H1 (cell line): ENCODE measurements around the gene PCSK4. TPM values are rescaled to one million over a fixed set of nuclear protein-coding genes. Genes with fewer than 3 reads are reported as not detected.

Experiments
- CTCF ChIA-PET: fragments of 300-600 bp; sonication (Branson Sonifier 250); formaldehyde crosslinking; loops from one replicate; lab custom pipeline; 2021; ENCODE audit not compliant: partially characterized antibody; lab: Charles Lee
- POLR2A ChIA-PET: fragments of 300-600 bp; sonication (Branson Sonifier 250); formaldehyde crosslinking; loops from one replicate; lab custom pipeline; 2021; ENCODE audit warnings: inconsistent platforms; ENCODE audit not compliant: partially characterized antibody; lab: Charles Lee
- DNase-seq, 2 experiments: peaks; one replicate each; pipeline versions ENCODE4 v3.0.0 to v3.0.0-alpha.2; 2010 to 2022; ENCODE audit warnings: low spot score in 2 of 2, low read depth in 1 of 2, mixed read lengths in 1 of 2
- FAIRE-seq: peaks from 2 replicates; lab custom pipeline; 2011; peaks lifted over from hg19 to GRCh38; lab: Jason Lieb, UNC
- H2AFZ ChIP-seq: 2 replicates; pipeline ENCODE4 v1.8.1; 2012; ENCODE audit warnings: low read length, inconsistent platforms
- H2AK5ac ChIP-seq: 2 replicates; pipeline ENCODE4 v1.6.1; 2013; ENCODE audit warnings: low read depth, low read length
- H2BK120ac ChIP-seq: replicated peaks from 2 replicates; pipeline ENCODE3; 2013; ENCODE audit warnings: low read depth, low read length, inconsistent platforms
- H2BK12ac ChIP-seq: 2 replicates; pipeline ENCODE4 v1.6.1; 2013; ENCODE audit warnings: low read depth, low read length
- H2BK15ac ChIP-seq: 2 replicates; pipeline ENCODE4 v1.6.1; 2013; ENCODE audit warnings: low read length
- H2BK20ac ChIP-seq: 2 replicates; pipeline ENCODE4 v1.6.1; 2013; ENCODE audit warnings: low read length
- H2BK5ac ChIP-seq: 2 replicates; pipeline ENCODE4 v1.6.1; 2013; ENCODE audit warnings: low read depth, low read length
- H3K14ac ChIP-seq: 2 replicates; pipeline ENCODE4 v1.6.1; 2013; ENCODE audit warnings: inconsistent platforms; ENCODE audit not compliant: insufficient read length
- H3K18ac ChIP-seq: 2 replicates; pipeline ENCODE4 v1.6.1; 2013; ENCODE audit warnings: low read length; ENCODE audit errors: extremely low read depth
- H3K23ac ChIP-seq: 2 replicates; pipeline ENCODE4 v1.6.1; 2013; ENCODE audit warnings: inconsistent platforms; ENCODE audit not compliant: insufficient read length
- H3K23me2 ChIP-seq: 2 replicates; pipeline ENCODE4 v1.6.1; 2013; ENCODE audit warnings: low read depth, low read length
- H3K27ac ChIP-seq: 2 replicates; pipeline ENCODE4 v1.6.1; 2011; ENCODE audit warnings: low read depth, low read length, inconsistent platforms
- H3K27me3 ChIP-seq, 4 experiments: replicated peaks in 1 of 4; 1 replicate in 1 of 4; 2 replicates in 3 of 4; pipeline versions ENCODE4 v1.6.1 to v1.8.1; 2011 to 2013; ENCODE audit warnings: low read length in 3 of 4, mild to moderate bottlenecking in 3 of 4, inconsistent platforms in 2 of 4, mixed read lengths in 2 of 4, moderate library complexity in 1 of 4; ENCODE audit not compliant: control insufficient read depth in 3 of 4, insufficient read depth in 3 of 4; ENCODE audit errors: extremely low read depth in 1 of 4
- H3K36me3 ChIP-seq, 4 experiments: 2 replicates each; pipeline versions ENCODE4 v1.6.1 to v1.8.1; 2011 to 2013; ENCODE audit warnings: mild to moderate bottlenecking in 4 of 4, low read length in 3 of 4, moderate library complexity in 2 of 4, control low read depth in 1 of 4, inconsistent platforms in 1 of 4; ENCODE audit not compliant: insufficient read depth in 4 of 4, control insufficient read depth in 2 of 4
- H3K4ac ChIP-seq: replicated peaks from 2 replicates; pipeline ENCODE3; 2013; ENCODE audit warnings: low read length, low read depth, mixed read lengths, inconsistent platforms; ENCODE audit not compliant: insufficient read length
- H3K4me1 ChIP-seq, 4 experiments: replicated peaks in 1 of 4; 1 replicate in 1 of 4; 2 replicates in 3 of 4; pipeline versions ENCODE4 v1.6.1 to v1.8.1; 2011 to 2013; ENCODE audit warnings: low read length in 3 of 4, inconsistent platforms in 2 of 4, mixed read lengths in 1 of 4; ENCODE audit not compliant: insufficient read depth in 4 of 4, control insufficient read depth in 3 of 4
- H3K4me2 ChIP-seq, 2 experiments: 2 replicates each; pipeline versions ENCODE4 v1.6.1 to v1.8.1; 2011 to 2013; ENCODE audit warnings: low read depth in 2 of 2, low read length in 2 of 2, control low read depth in 1 of 2, inconsistent platforms in 1 of 2, mild to moderate bottlenecking in 1 of 2; ENCODE audit not compliant: insufficient read depth in 1 of 2
- H3K4me3 ChIP-seq, 4 experiments: fragments of 200-600, 300-600 bp in 1 of 4; sonication (generic), shearing (Covaris generic), sonication (Bioruptor Twin) in 1 of 4; 2 replicates each; pipeline versions ENCODE4 v1.5.1 to v1.8.1; 2011 to 2016; ENCODE audit warnings: low read length in 4 of 4, low read depth in 3 of 4, control low read depth in 2 of 4, inconsistent platforms in 2 of 4, mild to moderate bottlenecking in 2 of 4, mixed read lengths in 1 of 4, moderate library complexity in 1 of 4; ENCODE audit not compliant: insufficient read depth in 2 of 4; ENCODE audit errors: extremely low read depth in 1 of 4
- H3K56ac ChIP-seq: replicated peaks from 2 replicates; pipeline ENCODE3; 2013; ENCODE audit warnings: low read depth, mild to moderate bottlenecking, mixed read lengths, low read length, inconsistent platforms; ENCODE audit not compliant: insufficient read length
- H3K79me1 ChIP-seq: 2 replicates; pipeline ENCODE4 v1.6.1; 2013; ENCODE audit warnings: low read depth, low read length, control low read depth
- H3K79me2 ChIP-seq, 2 experiments: 2 replicates each; pipeline versions ENCODE4 v1.6.1 to v1.8.1; 2012 to 2013; ENCODE audit warnings: low read length in 2 of 2, mild to moderate bottlenecking in 2 of 2, inconsistent platforms in 1 of 2; ENCODE audit not compliant: insufficient read depth in 2 of 2, control insufficient read depth in 1 of 2
- H3K9ac ChIP-seq, 4 experiments: replicated peaks in 1 of 4; 1 replicate in 1 of 4; 2 replicates in 3 of 4; pipeline versions ENCODE4 v1.6.1 to v1.8.1; 2011 to 2013; ENCODE audit warnings: low read depth in 3 of 4, low read length in 3 of 4, control low read depth in 2 of 4, mild to moderate bottlenecking in 2 of 4, moderate library complexity in 2 of 4, inconsistent platforms in 1 of 4; ENCODE audit errors: extremely low read depth in 1 of 4
- H3K9me3 ChIP-seq, 2 experiments: 2 replicates each; pipeline versions ENCODE4 v1.6.1 to v1.8.1; 2012 to 2013; ENCODE audit warnings: mild to moderate bottlenecking in 2 of 2, moderate library complexity in 2 of 2, control low read depth in 1 of 2, inconsistent platforms in 1 of 2, low read depth in 1 of 2, low read length in 1 of 2, mixed read lengths in 1 of 2; ENCODE audit not compliant: insufficient read depth in 2 of 2
- H4K20me1 ChIP-seq, 2 experiments: replicated peaks in 1 of 2; 2 replicates each; pipeline versions ENCODE3 to v1.8.1; 2011 to 2013; ENCODE audit warnings: inconsistent platforms in 2 of 2, low read length in 2 of 2, mild to moderate bottlenecking in 1 of 2; ENCODE audit not compliant: insufficient read depth in 2 of 2, control insufficient read depth in 1 of 2
- H4K5ac ChIP-seq: 2 replicates; pipeline ENCODE4 v1.6.1; 2013; ENCODE audit warnings: low read length, low read depth, mixed read lengths, inconsistent platforms; ENCODE audit not compliant: insufficient read length
- H4K8ac ChIP-seq: 2 replicates; pipeline ENCODE4 v1.8.0; 2013; ENCODE audit warnings: mild to moderate bottlenecking, moderate library complexity, low read length, inconsistent platforms; ENCODE audit not compliant: insufficient read depth; ENCODE audit errors: extremely low read depth
- H4K91ac ChIP-seq: replicated peaks from 2 replicates; pipeline ENCODE3; 2013; ENCODE audit warnings: low read length, mixed read lengths, inconsistent platforms; ENCODE audit not compliant: insufficient read length
- ATF2 ChIP-seq: IDR thresholded peaks from 2 replicates; pipeline ENCODE4 v1.6.1; 2012; ENCODE audit warnings: low read length, inconsistent platforms
- ATF3 ChIP-seq: IDR thresholded peaks from 2 replicates; pipeline ENCODE4 v1.6.1; 2011; ENCODE audit warnings: low read depth, mild to moderate bottlenecking, low read length; ENCODE audit not compliant: insufficient read depth
- BCL11A ChIP-seq, 2 experiments: IDR thresholded peaks; one replicate each; pipeline ENCODE4 v1.6.1; 2011; ENCODE audit warnings: low read depth in 2 of 2, low read length in 2 of 2, mild to moderate bottlenecking in 2 of 2
- FOSL1 ChIP-seq: IDR thresholded peaks from 2 replicates; pipeline ENCODE4 v1.6.1; 2011; ENCODE audit warnings: mild to moderate bottlenecking, low read depth, low read length, moderate library complexity; ENCODE audit not compliant: insufficient read depth
- KDM1A ChIP-seq: fragments of 200-600, 300-600 bp; sonication (generic); IDR thresholded peaks from 2 replicates; pipeline ENCODE4 v1.7.1; 2016; ENCODE audit warnings: mild to moderate bottlenecking, low read length, borderline replicate concordance
- NRF1 ChIP-seq: IDR thresholded peaks from 2 replicates; pipeline ENCODE4 v1.6.1; 2011; ENCODE audit warnings: mild to moderate bottlenecking, low read depth, low read length, improper control_type of control experiment
- PHF8 ChIP-seq: fragments of 200-600 bp; sonication (generic); conservative IDR thresholded peaks from 2 replicates; pipeline ENCODE4 v1.7.1; 2012; ENCODE audit warnings: low read depth, mild to moderate bottlenecking, inconsistent platforms, low read length, moderate library complexity
- USF2 ChIP-seq: IDR thresholded peaks from 2 replicates; pipeline ENCODE4 v1.6.1; 2011; ENCODE audit warnings: low read length, improper control_type of control experiment
- ZNF274 ChIP-seq: IDR thresholded peaks from 2 replicates; pipeline ENCODE4 v1.7.0; 2012; ENCODE audit warnings: low read length, borderline replicate concordance; ENCODE audit errors: extremely low read depth
- WGBS, 2 experiments: shearing (Covaris generic) in 1 of 2; methylation state at CpG; one replicate each; pipeline versions ENCODE4 v1.1.6 to v1.1.7; 2013 to 2015; ENCODE audit warnings: low lambda C conversion rate in 2 of 2, mixed read lengths in 2 of 2, inconsistent platforms in 1 of 2, low coverage in 1 of 2, missing lambda C conversion rate in 1 of 2; ENCODE audit not compliant: insufficient replicate concordance in 2 of 2, insufficient coverage in 1 of 2, insufficient read length in 1 of 2; ENCODE audit errors: extremely low coverage in 1 of 2, missing lambda C conversion rate in 1 of 2; 5-methylcytosine and 5-hydroxymethylcytosine counted together
- polyA plus RNA-seq, 7 experiments: library from polyadenylated mRNA; depleted of rRNA in 3 of 7; stranded (reverse) in 5 of 7; unstranded in 2 of 7; fragments of >200 nt in 5 of 7; fragments of 200-250 nt in 2 of 7; gene quantifications; 1 replicate in 5 of 7; 2 replicates in 1 of 7; 4 replicates in 1 of 7; pipeline versions ENCODE4 v1.2.1 to v1.2.3, GENCODE V29; 2011 to 2013; ENCODE audit warnings: missing spikeins in 2 of 7, mixed read lengths in 2 of 7
- total RNA-seq: library from RNA; stranded (reverse); fragmentation: NEBNext Ultra II Directional; extraction: Animal tissue kit (Norgen Biotek cat#: 25700); gene quantifications from 2 replicates; pipeline ENCODE4 v1.2.1, GENCODE V29; 2021

Gene PCSK4
- total and polyA plus RNA-seq, 2 of the 8 experiments (the other 6 are each of a cell fraction or from before 2014, with no cell fraction given), result 9.8 to 10.7 TPM

- H3K23me2 ChIP-seq, result peaks cover 3% of the 10 kb centered on the region; the same call in 1 of the 2 replicates
- no peak overlapping the region for H3K18ac ChIP-seq
- no peak overlapping the region for H3K56ac ChIP-seq
- H2BK5ac ChIP-seq, result no peak overlapping the region
- H3K9ac ChIP-seq, result no peak overlapping the region
- no peaks in the 10 kb centered on the region for H3K79me2 ChIP-seq
- no peaks in the 10 kb centered on the region; the same call in 1 of the 2 replicates for H3K79me1 ChIP-seq
- no peak overlapping the region for H3K4me3 ChIP-seq
- H3K4ac ChIP-seq, result no peak overlapping the region
- peaks cover 2 to 3% of the 10 kb centered on the region in 2 experiments for H4K20me1 ChIP-seq
- no peaks in the 10 kb centered on the region for H3K9me3 ChIP-seq
- H4K91ac ChIP-seq, result no peak overlapping the region
- no peak overlapping the region for H3K23ac ChIP-seq
- H2BK12ac ChIP-seq, result no peak overlapping the region
- H3K4me2 ChIP-seq, result no peak overlapping the region
- no peak overlapping the region for H3K27ac ChIP-seq
- WGBS, 2 experiments, result 91% methylated on average over 10 of the region's 16 CpGs; no CpG with 5 or more reads in 1 of the 2 experiments
- H3K4me1 ChIP-seq, result peaks cover 0 to 15% (median 11%) of the 10 kb centered on the region in 4 experiments; a peak in 6 of 7 replicates
- no peak overlapping the region for H2AFZ ChIP-seq
- H4K5ac ChIP-seq, result no peak overlapping the region
- POLR2A ChIA-PET, result interaction anchor here (1.0 to 9.4 kb wide), 8 partner anchors 9 to 109 kb away, joined by 3 to 109 read pairs (median 8); no protein-coding TSS in a partner anchor
- H3K27me3 ChIP-seq, result peaks cover 0 to 18% (median 5%) of the 10 kb centered on the region in 4 experiments; a peak in 4 of 7 replicates
- CTCF ChIA-PET, result interaction anchor here (0.7 to 6.9 kb wide), 7 partner anchors 9 to 64 kb away, joined by 3 to 54 read pairs (median 3); no protein-coding TSS in a partner anchor
- no peak overlapping the region for H3K14ac ChIP-seq
- H4K8ac ChIP-seq, result peak overlapping the region; percentile 89; the same call in 1 of the 2 replicates
- no peak overlapping the region for H2BK15ac ChIP-seq
- no peak overlapping the region for H2BK120ac ChIP-seq
- H3K36me3 ChIP-seq, result peaks cover 0 to 2% (median 0%) of the 10 kb centered on the region in 4 experiments; a peak in 2 of 8 replicates
- FAIRE-seq (no peak), DNase-seq (no peak)
- no peak overlapping the region for H2BK20ac ChIP-seq
- H2AK5ac ChIP-seq, result no peak overlapping the region
- no peak for TF ChIP-seq BCL11A (IDR thresholded peaks at IDR 0.05; ENCODE audit: low read depth in 2 of 2, low read length in 2 of 2)
- no peak for TF ChIP-seq USF2
- TF ChIP-seq FOSL1, result no peak
- no peak for TF ChIP-seq ATF3
- TF ChIP-seq PHF8, result no peak
- TF ChIP-seq KDM1A, result no peak
- no peak for TF ChIP-seq ZNF274
- TF ChIP-seq ATF2, result no peak
- TF ChIP-seq NRF1, result no peak
Measured at GRCh38 chr19:1457892-1458291, 32.3 kb downstream of the PCSK4 start.
